Measurements from ENCODE around the gene ZFHX2.

- TF ChIP-seq CTCF (IDR thresholded peaks at IDR 0.05; ENCODE audit: insufficient read depth, low read depth, low read length) (no peak), EZH2 (IDR thresholded peaks at IDR 0.05; ENCODE audit: insufficient read depth, low read length) (no peak)
These were observed 57.3 kb downstream of the ZFHX2 start for GRCh38 chr14:23494223-23494622.

All from astrocyte (in vitro differentiated cells and primary cell).